Measurements from ENCODE around the gene BCL11B.

The BCL11B gene

DNA sequence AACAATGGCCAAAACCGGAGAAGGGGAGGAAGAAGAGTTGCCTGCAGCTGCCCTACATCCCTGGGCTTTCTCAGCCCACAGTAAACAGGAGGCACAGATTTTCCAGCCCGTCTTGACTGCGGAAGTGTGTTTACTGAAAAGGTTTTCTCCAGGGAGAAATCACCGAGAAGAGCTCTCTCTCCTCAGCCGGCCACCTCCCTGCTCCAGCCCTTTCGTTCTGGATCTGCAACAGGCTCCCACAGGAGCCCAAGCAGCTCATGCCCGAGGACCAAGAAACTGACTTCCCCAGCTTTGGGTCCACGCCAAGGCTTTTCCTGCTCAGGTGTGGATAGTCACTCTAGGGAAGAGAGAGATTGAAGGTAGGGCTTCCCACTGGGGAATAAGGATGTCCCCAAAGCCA is 61.7 kb downstream of the BCL11B start:
- TF ChIP-seq, protein P1, sequence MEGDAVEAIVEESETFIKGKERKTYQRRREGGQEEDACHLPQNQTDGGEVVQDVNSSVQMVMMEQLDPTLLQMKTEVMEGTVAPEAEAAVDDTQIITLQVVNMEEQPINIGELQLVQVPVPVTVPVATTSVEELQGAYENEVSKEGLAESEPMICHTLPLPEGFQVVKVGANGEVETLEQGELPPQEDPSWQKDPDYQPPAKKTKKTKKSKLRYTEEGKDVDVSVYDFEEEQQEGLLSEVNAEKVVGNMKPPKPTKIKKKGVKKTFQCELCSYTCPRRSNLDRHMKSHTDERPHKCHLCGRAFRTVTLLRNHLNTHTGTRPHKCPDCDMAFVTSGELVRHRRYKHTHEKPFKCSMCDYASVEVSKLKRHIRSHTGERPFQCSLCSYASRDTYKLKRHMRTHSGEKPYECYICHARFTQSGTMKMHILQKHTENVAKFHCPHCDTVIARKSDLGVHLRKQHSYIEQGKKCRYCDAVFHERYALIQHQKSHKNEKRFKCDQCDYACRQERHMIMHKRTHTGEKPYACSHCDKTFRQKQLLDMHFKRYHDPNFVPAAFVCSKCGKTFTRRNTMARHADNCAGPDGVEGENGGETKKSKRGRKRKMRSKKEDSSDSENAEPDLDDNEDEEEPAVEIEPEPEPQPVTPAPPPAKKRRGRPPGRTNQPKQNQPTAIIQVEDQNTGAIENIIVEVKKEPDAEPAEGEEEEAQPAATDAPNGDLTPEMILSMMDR (IDR thresholded peaks at IDR 0.05; ENCODE audit: control insufficient read depth, insufficient read depth, low read depth, low read length, missing control alignments), result no peak

GRCh38 chr14:99209409-99209808 is 62.6 kb downstream of the BCL11B start:
- TF ChIP-seq, protein P1 (IDR thresholded peaks at IDR 0.05; ENCODE audit: control insufficient read depth, insufficient read depth, low read depth, low read length, missing control alignments), result no peak
- no peak overlapping the region for H3K4me3 ChIP-seq (ENCODE audit: control insufficient read depth, low read depth, low read length)
- DNase-seq (ENCODE audit: low read depth), result no peak

More for the DNA sequence above, 61.7 kb downstream of the BCL11B start:
- DNase-seq (ENCODE audit: low read depth), result no peak
- H3K4me3 ChIP-seq (ENCODE audit: control insufficient read depth, low read depth, low read length), result no peak overlapping the region

DNA sequence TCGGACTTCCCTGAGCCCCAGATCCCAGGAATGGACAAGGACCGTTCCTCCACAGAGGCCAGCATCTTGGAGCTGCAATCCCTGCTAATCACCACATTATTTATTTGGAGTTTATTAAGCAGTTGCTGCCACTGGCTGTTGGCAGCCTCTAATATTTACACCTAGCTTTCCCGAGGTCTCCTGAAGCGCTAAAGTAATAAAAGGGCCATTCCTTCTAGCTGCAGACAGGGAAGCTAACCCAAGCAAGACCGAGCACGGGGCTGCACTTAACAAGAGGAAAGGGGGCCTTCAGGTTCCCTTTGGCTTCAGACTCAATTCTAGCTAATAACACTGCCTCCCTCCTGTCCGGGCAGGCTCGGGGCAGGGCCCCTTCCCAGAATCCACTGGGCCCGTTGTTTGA is 63.7 kb downstream of the BCL11B start:
- H3K4me3 ChIP-seq (ENCODE audit: control insufficient read depth, low read depth, low read length), result no peak overlapping the region
- DNase-seq (ENCODE audit: low read depth), result no peak
- TF ChIP-seq, protein P1 (IDR thresholded peaks at IDR 0.05; ENCODE audit: control insufficient read depth, insufficient read depth, low read depth, low read length, missing control alignments), result no peak

DNA sequence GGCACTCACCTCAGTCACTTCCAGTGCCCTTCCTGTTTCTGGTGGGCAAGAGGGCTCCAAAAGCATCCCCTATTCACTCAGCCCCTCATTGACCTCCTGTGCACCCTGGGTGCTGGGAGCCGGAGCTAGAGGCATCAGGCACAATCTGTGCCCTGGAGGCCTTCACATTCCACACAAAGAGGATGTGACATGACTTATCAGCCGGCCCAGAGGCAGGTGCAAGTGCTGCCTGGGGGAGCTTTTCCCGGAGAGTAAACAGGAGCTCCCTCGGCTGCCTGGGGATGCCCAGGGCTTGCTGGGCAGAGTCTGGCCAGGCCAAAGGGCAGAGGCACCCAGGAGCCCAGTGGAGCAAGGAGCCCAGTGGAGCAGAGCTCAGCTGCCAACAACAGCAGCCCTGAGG is 64.5 kb downstream of the BCL11B start:
- no peak for DNase-seq (ENCODE audit: low read depth)
- TF ChIP-seq, protein P1 (IDR thresholded peaks at IDR 0.05; ENCODE audit: control insufficient read depth, insufficient read depth, low read depth, low read length, missing control alignments), result no peak
- no peak overlapping the region for H3K4me3 ChIP-seq (ENCODE audit: control insufficient read depth, low read depth, low read length)

- TF ChIP-seq, protein P1 (IDR thresholded peaks at IDR 0.05; ENCODE audit: control insufficient read depth, insufficient read depth, low read depth, low read length, missing control alignments), result no peak
- no peak for DNase-seq (ENCODE audit: low read depth)
- no peak overlapping the region for H3K4me3 ChIP-seq (ENCODE audit: control insufficient read depth, low read depth, low read length)
Observed at GRCh38 chr14:99206090-99206489, 65.9 kb downstream of the BCL11B start.

GRCh38 chr14:99205086-99205688 is 66.8 kb downstream of the BCL11B start:
- no peak overlapping the region for H3K4me3 ChIP-seq (ENCODE audit: control insufficient read depth, low read depth, low read length)
- no peak for DNase-seq (ENCODE audit: low read depth)
- TF ChIP-seq, protein P1 (IDR thresholded peaks at IDR 0.05; ENCODE audit: control insufficient read depth, insufficient read depth, low read depth, low read length, missing control alignments), result no peak
